Measurements from ENCODE around the gene GPR18.

DNA sequence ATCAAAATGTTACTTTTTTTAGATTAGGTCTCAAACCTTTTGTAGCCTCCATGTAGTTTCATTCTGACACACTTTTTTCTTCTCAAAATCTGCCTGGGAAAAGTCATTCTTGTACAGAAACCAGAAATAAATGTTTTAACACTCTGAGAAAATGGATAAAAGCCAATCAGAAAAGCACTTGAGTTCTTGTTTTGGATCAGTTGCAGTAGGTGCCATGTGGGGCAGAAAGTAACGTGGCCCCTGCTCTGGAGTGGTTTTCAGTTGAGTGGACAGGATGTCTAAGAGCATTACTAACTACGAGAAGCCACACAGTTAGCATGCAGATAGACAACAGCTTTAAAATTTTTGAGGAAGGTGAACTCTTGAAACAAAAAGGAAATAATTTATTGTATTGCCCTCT lies 29.9 kb upstream of the GPR18 start:
- no peak for TF ChIP-seq ATF3 (IDR thresholded peaks at IDR 0.05)
- TF ChIP-seq EZH2phosphoT487 (IDR thresholded peaks at IDR 0.05; ENCODE audit: borderline replicate concordance) = no peak
- TF ChIP-seq CTCF (IDR thresholded peaks at IDR 0.05 in 2 of 3, conservative IDR thresholded peaks at IDR 0.05 in 1 of 3; ENCODE audit: borderline replicate concordance in 1 of 3, insufficient read depth in 1 of 3, low read depth in 2 of 3, low read length in 2 of 3) = no peak
- no peak for TF ChIP-seq EZH2 (IDR thresholded peaks at IDR 0.05)
- TF ChIP-seq POLR2A (IDR thresholded peaks at IDR 0.05; ENCODE audit: borderline replicate concordance, extremely low read depth, insufficient read depth, insufficient read length) = no peak
- no peak for TF ChIP-seq RAD21 (IDR thresholded peaks at IDR 0.05; ENCODE audit: low read depth)
